NB4 (cell line): ENCODE measurements around the gene THUMPD1.

Experiments used
- CTCF ChIP-seq: IDR thresholded peaks from one replicate; pipeline ENCODE4 v1.5.1; 2012; ENCODE audit warnings: low read depth, low read length
- MYC ChIP-seq: IDR thresholded peaks from 2 replicates; pipeline ENCODE4 v1.6.1; 2011; ENCODE audit warnings: low read depth, low read length
- POLR2A ChIP-seq: IDR thresholded peaks from 2 replicates; pipeline ENCODE4 v1.6.1; 2011; ENCODE audit warnings: mild to moderate bottlenecking; ENCODE audit not compliant: insufficient read length; ENCODE audit errors: extremely low read depth

DNA sequence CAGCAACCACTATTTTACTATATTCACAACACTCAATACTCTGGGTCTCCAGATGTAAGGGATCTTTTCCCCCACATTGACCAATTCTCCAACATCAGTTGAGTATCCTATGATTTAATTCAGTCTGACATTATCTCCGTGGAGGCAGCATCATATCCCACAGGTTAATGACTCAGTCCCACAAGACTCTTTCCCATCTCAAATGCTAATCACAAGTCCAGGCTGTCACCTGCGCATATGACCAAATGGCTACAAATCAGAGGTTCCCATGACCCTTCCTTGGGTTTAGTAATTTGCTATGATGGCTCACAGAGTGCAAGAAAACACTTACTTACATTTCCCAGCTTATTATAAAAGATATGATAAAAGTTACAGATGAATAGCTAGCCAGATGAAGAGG is 40.9 kb upstream of the THUMPD1 start:
- no peak for TF ChIP-seq CTCF
- TF ChIP-seq MYC, result no peak
- TF ChIP-seq POLR2A, result no peak
